HEK293T (cell line): ENCODE data around the gene AP2A2.

Experiments
- CTCF ChIA-PET: fragments of 350-600 bp; formaldehyde crosslinking; extraction: SDS; loops from one replicate; lab custom pipeline; 2021; ENCODE audit warnings: antibody characterized with exemption, inconsistent platforms; lab: Yijun Ruan, JAX
- POLR2A ChIA-PET: fragments of 350-600 bp; formaldehyde crosslinking; extraction: SDS; loops from one replicate; lab custom pipeline; 2020; ENCODE audit warnings: antibody characterized with exemption, inconsistent platforms; lab: Yijun Ruan, JAX
- DNase-seq: peaks from one replicate; pipeline ENCODE4 v3.0.0; 2012; ENCODE audit warnings: mixed read lengths; ENCODE audit errors: extremely low spot score
- ARNT ChIP-seq: fragments of 450-650 bp; IDR thresholded peaks from 2 replicates; pipeline ENCODE4 v1.6.1; 2017; ENCODE audit warnings: mild to moderate bottlenecking
- BHLHE40 ChIP-seq: fragments of 450-650 bp; IDR thresholded peaks from 2 replicates; pipeline ENCODE4 v1.6.1; 2016; ENCODE audit warnings: mild to moderate bottlenecking, moderate library complexity, borderline replicate concordance
- CTBP1 ChIP-seq: fragments of 450-650 bp; IDR thresholded peaks from 2 replicates; pipeline ENCODE4 v1.6.1; 2016; ENCODE audit warnings: borderline replicate concordance
- ELF4 ChIP-seq: fragments of 450-650 bp; IDR thresholded peaks from 2 replicates; pipeline ENCODE4 v1.6.1; 2017; ENCODE audit warnings: antibody characterized with exemption
- FOXA1 ChIP-seq: fragments of 450-650 bp; IDR thresholded peaks from 2 replicates; pipeline ENCODE4 v1.6.1; 2016; ENCODE audit warnings: mild to moderate bottlenecking
- FOXK2 ChIP-seq: fragments of 450-650 bp; IDR thresholded peaks from 2 replicates; pipeline ENCODE4 v1.6.1; 2016; ENCODE audit warnings: mild to moderate bottlenecking
- FOXM1 ChIP-seq: fragments of 450-650 bp; IDR thresholded peaks from 2 replicates; pipeline ENCODE4 v1.6.1; 2017; ENCODE audit warnings: mild to moderate bottlenecking, borderline replicate concordance
- HDGF ChIP-seq: fragments of 450-650 bp; IDR thresholded peaks from 2 replicates; pipeline ENCODE4 v1.6.1; 2017; ENCODE audit warnings: antibody characterized with exemption, borderline replicate concordance
- L3MBTL2 ChIP-seq: fragments of 450-650 bp; conservative IDR thresholded peaks from 2 replicates; pipeline ENCODE4 v1.6.1; 2016; ENCODE audit warnings: mild to moderate bottlenecking
- LEF1 ChIP-seq: fragments of 450-650 bp; IDR thresholded peaks from 2 replicates; pipeline ENCODE4 v1.6.1; 2017; ENCODE audit warnings: mild to moderate bottlenecking, borderline replicate concordance
- NFRKB ChIP-seq: fragments of 450-650 bp; IDR thresholded peaks from 2 replicates; pipeline ENCODE4 v1.6.1; 2016; ENCODE audit warnings: mild to moderate bottlenecking, moderate library complexity
- PKNOX1 ChIP-seq: fragments of 450-650 bp; IDR thresholded peaks from 2 replicates; pipeline ENCODE4 v1.6.1; 2016
- SP1 ChIP-seq: fragments of 450-650 bp; IDR thresholded peaks from 2 replicates; pipeline ENCODE4 v1.6.1; 2017
- SUZ12 ChIP-seq: fragments of 450-650 bp; IDR thresholded peaks from 2 replicates; pipeline ENCODE4 v1.6.1; 2016; ENCODE audit warnings: mild to moderate bottlenecking
- TARDBP ChIP-seq: fragments of 450-650 bp; IDR thresholded peaks from 2 replicates; pipeline ENCODE4 v1.6.1; 2016
- ZNF384 ChIP-seq: fragments of 450-650 bp; IDR thresholded peaks from 2 replicates; pipeline ENCODE4 v1.6.1; 2016

AP2A2 gene

GRCh38 chr11:1049071-1049405, 123.4 kb downstream of the AP2A2 start:
- CTCF ChIA-PET = no interaction called here
- POLR2A ChIA-PET = no interaction called here
- no peak for TF ChIP-seq BHLHE40
- no peak for TF ChIP-seq ELF4
- no peak for TF ChIP-seq NFRKB
- no peak for TF ChIP-seq LEF1
- no peak for TF ChIP-seq FOXA1
- TF ChIP-seq TARDBP = no peak
- no peak for TF ChIP-seq ZNF384
- no peak for TF ChIP-seq FOXM1
- no peak for TF ChIP-seq CTBP1
- TF ChIP-seq L3MBTL2 = no peak
- no peak for DNase-seq

GRCh38 chr11:1049431-1049891, 123.8 kb downstream of the AP2A2 start:
- DNase-seq = no peak
- TF ChIP-seq L3MBTL2 (no peak), BHLHE40 (no peak), HDGF (no peak), ELF4 (no peak), ARNT (no peak), FOXM1 (no peak), TARDBP (no peak), PKNOX1 (no peak), FOXK2 (no peak), SUZ12 (no peak), SP1 (no peak), NFRKB (no peak), ZNF384 (no peak), CTBP1 (no peak)
- ChIA-PET POLR2A (no interaction called here), CTCF (no interaction called here)

- ChIA-PET CTCF (interaction anchor here (0.6 to 1.5 kb wide), 4 partner anchors 9 to 204 kb away, joined by 3 to 5 read pairs (median 4); no protein-coding TSS in a partner anchor), POLR2A (no interaction called here)
- no peak for DNase-seq
- TF ChIP-seq BHLHE40 (no peak), ARNT (no peak), FOXM1 (no peak)
These were observed 124.4 kb downstream of the AP2A2 start for GRCh38 chr11:1049911-1050580.

GRCh38 chr11:1050581-1051355, 125.1 kb downstream of the AP2A2 start:
- ChIA-PET CTCF (interaction anchor here (0.6 to 1.5 kb wide), 5 partner anchors 9 to 204 kb away, joined by 3 to 5 read pairs (median 4); no protein-coding TSS in a partner anchor), POLR2A (no interaction called here)
- TF ChIP-seq L3MBTL2 (no peak), BHLHE40 (no peak), FOXM1 (no peak), PKNOX1 (no peak), HDGF (no peak), FOXA1 (no peak), FOXK2 (no peak), ARNT (no peak), ELF4 (no peak), LEF1 (no peak), TARDBP (no peak), NFRKB (no peak), SUZ12 (no peak), SP1 (no peak), ZNF384 (no peak), CTBP1 (no peak)
- peak; percentile 89 for DNase-seq

GRCh38 chr11:1051356-1052132, 125.9 kb downstream of the AP2A2 start:
- TF ChIP-seq SUZ12 (no peak), FOXK2 (no peak), BHLHE40 (no peak), HDGF (no peak), ARNT (no peak), ZNF384 (no peak), PKNOX1 (no peak), SP1 (no peak), LEF1 (no peak), CTBP1 (no peak), NFRKB (no peak), FOXM1 (no peak), FOXA1 (no peak), TARDBP (no peak), L3MBTL2 (no peak), ELF4 (no peak)
- DNase-seq = no peak
- ChIA-PET POLR2A (no interaction called here), CTCF (interaction anchor here (1.0 to 1.5 kb wide), 4 partner anchors 8 to 205 kb away, joined by 3 to 5 read pairs (median 4); no protein-coding TSS in a partner anchor)
